ENCODE data around the gene ZCCHC2.

The ZCCHC2 gene

GRCh38 chr18:62538881-62539280 is 16.1 kb downstream of the ZCCHC2 start:
- Histone ChIP-seq H3K36me3 (replicated peaks in 1 of 2; ENCODE audit: control insufficient read depth in 2 of 2, insufficient read depth in 2 of 2, low read length in 2 of 2) (peaks cover 3 to 21% of the 10 kb centered on the region in 2 donors), H3K9ac (ENCODE audit: low read depth, low read length, poor library complexity) (no peak overlapping the region), H3K79me1 (ENCODE audit: low read depth, low read length) (no peaks in the 10 kb centered on the region), H3K4me3 (ENCODE audit: low read length in 2 of 2) (no peak overlapping the region), H3K14ac (ENCODE audit: low read length) (no peak overlapping the region), H3K9me3 (replicated peaks in 1 of 2; ENCODE audit: control insufficient read depth in 2 of 2, insufficient read depth in 1 of 2, low read depth in 1 of 2, low read length in 2 of 2) (no peaks in the 10 kb centered on the region), H2AK5ac (ENCODE audit: low read depth, low read length) (no peak overlapping the region), H2AFZ (ENCODE audit: low read length) (no peak overlapping the region), H2BK120ac (ENCODE audit: low read depth, low read length) (no peak overlapping the region), H3K4me2 (ENCODE audit: insufficient read depth, low read length, poor library complexity, severe bottlenecking) (no peak overlapping the region), H4K8ac (ENCODE audit: low read depth, low read length) (no peak overlapping the region), H2BK5ac (ENCODE audit: low read length) (no peak overlapping the region), H3K18ac (ENCODE audit: low read length) (no peak overlapping the region), H3K4me1 (ENCODE audit: control insufficient read depth in 2 of 2, insufficient read depth in 1 of 2, low read depth in 1 of 2, low read length in 2 of 2) (peaks cover 0 to 6% of the 10 kb centered on the region in 2 donors), H3K27me3 (ENCODE audit: control insufficient read depth in 3 of 3, insufficient read depth in 3 of 3, low read depth in 1 of 3, low read length in 3 of 3) (no peaks in the 10 kb centered on the region), H3K27ac (replicated peaks; ENCODE audit: low read length) (no peak overlapping the region), H3K23ac (ENCODE audit: low read depth, low read length, poor library complexity) (no peak overlapping the region), H3K4ac (ENCODE audit: low read length) (no peak overlapping the region), H2BK15ac (ENCODE audit: low read length) (no peak overlapping the region), H4K91ac (ENCODE audit: low read depth, low read length, poor library complexity) (no peak overlapping the region), H2BK12ac (ENCODE audit: low read length) (no peak overlapping the region)
- WGBS, 2 donors (ENCODE audit: extremely low coverage in 2 of 2, insufficient read length in 2 of 2, insufficient replicate concordance in 1 of 2) = no CpG with 5 or more reads among the region's 3 CpGs
- no peak for DNase-seq (ENCODE audit: low spot score)

- no peak overlapping the region for H4K91ac ChIP-seq (ENCODE audit: low read depth, low read length, poor library complexity)
- no peak overlapping the region for H3K4me3 ChIP-seq (ENCODE audit: low read length in 2 of 2)
- no peak overlapping the region for H2BK120ac ChIP-seq (ENCODE audit: low read depth, low read length)
- no peak overlapping the region for H3K18ac ChIP-seq (ENCODE audit: low read length)
- no peak overlapping the region for H2AFZ ChIP-seq (ENCODE audit: low read length)
- no peak overlapping the region for H2BK15ac ChIP-seq (ENCODE audit: low read length)
- H2BK12ac ChIP-seq (ENCODE audit: low read length) = no peak overlapping the region
- H3K4me1 ChIP-seq (ENCODE audit: control insufficient read depth in 2 of 2, insufficient read depth in 1 of 2, low read depth in 1 of 2, low read length in 2 of 2) = peaks cover 0 to 6% of the 10 kb centered on the region in 2 donors
- no peak overlapping the region for H2AK5ac ChIP-seq (ENCODE audit: low read depth, low read length)
- H3K36me3 ChIP-seq (replicated peaks in 1 of 2; ENCODE audit: control insufficient read depth in 2 of 2, insufficient read depth in 2 of 2, low read length in 2 of 2) = peaks cover 3 to 23% of the 10 kb centered on the region in 2 donors
- no peak overlapping the region for H3K9ac ChIP-seq (ENCODE audit: low read depth, low read length, poor library complexity)
- no peak overlapping the region for H3K14ac ChIP-seq (ENCODE audit: low read length)
- no peak for DNase-seq (ENCODE audit: low spot score)
- H3K79me1 ChIP-seq (ENCODE audit: low read depth, low read length) = no peaks in the 10 kb centered on the region
- H3K27me3 ChIP-seq (ENCODE audit: control insufficient read depth in 3 of 3, insufficient read depth in 3 of 3, low read depth in 1 of 3, low read length in 3 of 3) = no peaks in the 10 kb centered on the region
- H4K8ac ChIP-seq (ENCODE audit: low read depth, low read length) = no peak overlapping the region
- no peak overlapping the region for H3K4ac ChIP-seq (ENCODE audit: low read length)
- no CpG with 5 or more reads among the region's 11 CpGs for WGBS, 2 donors (ENCODE audit: extremely low coverage in 2 of 2, insufficient read length in 2 of 2, insufficient replicate concordance in 1 of 2)
- no peak overlapping the region for H3K4me2 ChIP-seq (ENCODE audit: insufficient read depth, low read length, poor library complexity, severe bottlenecking)
- no peak overlapping the region for H3K23ac ChIP-seq (ENCODE audit: low read depth, low read length, poor library complexity)
- H2BK5ac ChIP-seq (ENCODE audit: low read length) = no peak overlapping the region
- no peaks in the 10 kb centered on the region for H3K9me3 ChIP-seq (replicated peaks in 1 of 2; ENCODE audit: control insufficient read depth in 2 of 2, insufficient read depth in 1 of 2, low read depth in 1 of 2, low read length in 2 of 2)
- H3K27ac ChIP-seq (replicated peaks; ENCODE audit: low read length) = no peak overlapping the region
These were observed 16.7 kb downstream of the ZCCHC2 start for GRCh38 chr18:62539284-62540165.

- H3K27me3 ChIP-seq (ENCODE audit: control insufficient read depth in 3 of 3, insufficient read depth in 3 of 3, low read depth in 1 of 3, low read length in 3 of 3) = no peaks in the 10 kb centered on the region
- H3K4me3 ChIP-seq (ENCODE audit: low read length in 2 of 2) = no peak overlapping the region
- H3K36me3 ChIP-seq (replicated peaks in 1 of 2; ENCODE audit: control insufficient read depth in 2 of 2, insufficient read depth in 2 of 2, low read length in 2 of 2) = peaks cover 3 to 42% of the 10 kb centered on the region in 2 donors
- no peak overlapping the region for H3K27ac ChIP-seq (replicated peaks; ENCODE audit: low read length)
- no peak overlapping the region for H3K4me2 ChIP-seq (ENCODE audit: insufficient read depth, low read length, poor library complexity, severe bottlenecking)
- no peak overlapping the region for H4K8ac ChIP-seq (ENCODE audit: low read depth, low read length)
- H3K18ac ChIP-seq (ENCODE audit: low read length) = no peak overlapping the region
- H3K9ac ChIP-seq (ENCODE audit: low read depth, low read length, poor library complexity) = no peak overlapping the region
- no peaks in the 10 kb centered on the region for H3K9me3 ChIP-seq (replicated peaks in 1 of 2; ENCODE audit: control insufficient read depth in 2 of 2, insufficient read depth in 1 of 2, low read depth in 1 of 2, low read length in 2 of 2)
- H2AK5ac ChIP-seq (ENCODE audit: low read depth, low read length) = no peak overlapping the region
- no peak overlapping the region for H3K23ac ChIP-seq (ENCODE audit: low read depth, low read length, poor library complexity)
- no peak overlapping the region for H2BK120ac ChIP-seq (ENCODE audit: low read depth, low read length)
- no peak overlapping the region for H2AFZ ChIP-seq (ENCODE audit: low read length)
- DNase-seq (ENCODE audit: low spot score) = no peak
- H3K14ac ChIP-seq (ENCODE audit: low read length) = no peak overlapping the region
- H2BK5ac ChIP-seq (ENCODE audit: low read length) = no peak overlapping the region
- H3K79me1 ChIP-seq (ENCODE audit: low read depth, low read length) = no peaks in the 10 kb centered on the region
- H3K4me1 ChIP-seq (ENCODE audit: control insufficient read depth in 2 of 2, insufficient read depth in 1 of 2, low read depth in 1 of 2, low read length in 2 of 2) = peaks cover 0 to 4% of the 10 kb centered on the region in 2 donors
- no peak overlapping the region for H2BK15ac ChIP-seq (ENCODE audit: low read length)
- WGBS, 2 donors (ENCODE audit: extremely low coverage in 2 of 2, insufficient read length in 2 of 2, insufficient replicate concordance in 1 of 2) = no CpG with 5 or more reads among the region's 7 CpGs
- H4K91ac ChIP-seq (ENCODE audit: low read depth, low read length, poor library complexity) = no peak overlapping the region
- no peak overlapping the region for H2BK12ac ChIP-seq (ENCODE audit: low read length)
- H3K4ac ChIP-seq (ENCODE audit: low read length) = no peak overlapping the region
These were observed 20.2 kb downstream of the ZCCHC2 start for GRCh38 chr18:62543021-62543420.

GRCh38 chr18:62545098-62545497 is 22.3 kb downstream of the ZCCHC2 start:
- H3K4me2 ChIP-seq (ENCODE audit: insufficient read depth, low read length, poor library complexity, severe bottlenecking) = no peak overlapping the region
- H3K4me1 ChIP-seq (ENCODE audit: control insufficient read depth in 2 of 2, insufficient read depth in 1 of 2, low read depth in 1 of 2, low read length in 2 of 2) = peaks cover 0 to 4% of the 10 kb centered on the region in 2 donors
- no peaks in the 10 kb centered on the region for H3K79me1 ChIP-seq (ENCODE audit: low read depth, low read length)
- H2BK15ac ChIP-seq (ENCODE audit: low read length) = no peak overlapping the region
- peaks cover 4 to 43% of the 10 kb centered on the region in 2 donors for H3K36me3 ChIP-seq (replicated peaks in 1 of 2; ENCODE audit: control insufficient read depth in 2 of 2, insufficient read depth in 2 of 2, low read length in 2 of 2)
- H3K18ac ChIP-seq (ENCODE audit: low read length) = no peak overlapping the region
- H2BK5ac ChIP-seq (ENCODE audit: low read length) = no peak overlapping the region
- no peaks in the 10 kb centered on the region for H3K9me3 ChIP-seq (replicated peaks in 1 of 2; ENCODE audit: control insufficient read depth in 2 of 2, insufficient read depth in 1 of 2, low read depth in 1 of 2, low read length in 2 of 2)
- H3K27me3 ChIP-seq (ENCODE audit: control insufficient read depth in 3 of 3, insufficient read depth in 3 of 3, low read depth in 1 of 3, low read length in 3 of 3) = no peaks in the 10 kb centered on the region
- no peak for DNase-seq (ENCODE audit: low spot score)
- no peak overlapping the region for H3K23ac ChIP-seq (ENCODE audit: low read depth, low read length, poor library complexity)
- H4K91ac ChIP-seq (ENCODE audit: low read depth, low read length, poor library complexity) = no peak overlapping the region
- H3K9ac ChIP-seq (ENCODE audit: low read depth, low read length, poor library complexity) = no peak overlapping the region
- no peak overlapping the region for H3K27ac ChIP-seq (replicated peaks; ENCODE audit: low read length)
- no peak overlapping the region for H2BK12ac ChIP-seq (ENCODE audit: low read length)
- H3K4ac ChIP-seq (ENCODE audit: low read length) = no peak overlapping the region
- H2AK5ac ChIP-seq (ENCODE audit: low read depth, low read length) = no peak overlapping the region
- no peak overlapping the region for H4K8ac ChIP-seq (ENCODE audit: low read depth, low read length)
- H2AFZ ChIP-seq (ENCODE audit: low read length) = no peak overlapping the region
- no peak overlapping the region for H3K4me3 ChIP-seq (ENCODE audit: low read length in 2 of 2)
- H3K14ac ChIP-seq (ENCODE audit: low read length) = no peak overlapping the region
- no CpG with 5 or more reads among the region's 4 CpGs for WGBS, 2 donors (ENCODE audit: extremely low coverage in 2 of 2, insufficient read length in 2 of 2, insufficient replicate concordance in 1 of 2)
- no peak overlapping the region for H2BK120ac ChIP-seq (ENCODE audit: low read depth, low read length)

All from neuronal stem cell (in vitro differentiated cells).